ENCODE data around the gene SIGLEC9.
"Not testable (repeated sequence)": the region's sequence is repeated elsewhere in the genome, so short reads cannot be mapped to it uniquely, and the experiment has no call there.

The SIGLEC9 gene

GRCh38 chr19:51138549-51138979 lies 13.9 kb downstream of the SIGLEC9 start:
- Mint-ChIP-seq H3K27ac (no peak overlapping the region), H3K36me3 (ENCODE audit: low read depth) (no peaks in the 10 kb centered on the region), H3K27me3 (ENCODE audit: low read depth, poor library complexity) (peaks cover 25% of the 10 kb centered on the region), H3K4me1 (peaks cover 10% of the 10 kb centered on the region), H3K9me3 (peaks cover 21% of the 10 kb centered on the region), H3K4me3 (no peak overlapping the region)
- DNase-seq: no peak
- no peak for TF ChIP-seq CTCF (IDR thresholded peaks at IDR 0.05)

- peaks cover 25% of the 10 kb centered on the region for H3K27me3 Mint-ChIP-seq (ENCODE audit: low read depth, poor library complexity)
- peaks cover 17% of the 10 kb centered on the region for H3K9me3 Mint-ChIP-seq
- TF ChIP-seq CTCF (IDR thresholded peaks at IDR 0.05): no peak
- peaks cover 10% of the 10 kb centered on the region for H3K4me1 Mint-ChIP-seq
- DNase-seq: no peak
- no peak overlapping the region for H3K27ac Mint-ChIP-seq
- H3K4me3 Mint-ChIP-seq: no peak overlapping the region
- no peaks in the 10 kb centered on the region for H3K36me3 Mint-ChIP-seq (ENCODE audit: low read depth)
These were observed 14.8 kb downstream of the SIGLEC9 start for GRCh38 chr19:51139299-51140014.

GRCh38 chr19:51140441-51140840 lies 15.7 kb downstream of the SIGLEC9 start:
- peaks cover 7% of the 10 kb centered on the region for H3K9me3 Mint-ChIP-seq
- H3K27me3 Mint-ChIP-seq (ENCODE audit: low read depth, poor library complexity): peaks cover 25% of the 10 kb centered on the region
- no peak for DNase-seq
- no peak for TF ChIP-seq CTCF (IDR thresholded peaks at IDR 0.05)
- H3K27ac Mint-ChIP-seq: no peak overlapping the region
- H3K4me3 Mint-ChIP-seq: no peak overlapping the region
- H3K4me1 Mint-ChIP-seq: peaks cover 10% of the 10 kb centered on the region
- H3K36me3 Mint-ChIP-seq (ENCODE audit: low read depth): no peaks in the 10 kb centered on the region

- Mint-ChIP-seq H3K9me3 (no peaks in the 10 kb centered on the region), H3K27me3 (ENCODE audit: low read depth, poor library complexity) (peaks cover 25% of the 10 kb centered on the region), H3K27ac (no peak overlapping the region), H3K36me3 (ENCODE audit: low read depth) (no peaks in the 10 kb centered on the region), H3K4me1 (peaks cover 10% of the 10 kb centered on the region), H3K4me3 (no peak overlapping the region)
- no peak for TF ChIP-seq CTCF (IDR thresholded peaks at IDR 0.05)
- DNase-seq: no peak
These were observed 16.5 kb downstream of the SIGLEC9 start for GRCh38 chr19:51141181-51141580.

- Mint-ChIP-seq H3K27ac (no peak within 1 kb of the TSS), H3K36me3 (ENCODE audit: low read depth) (no peaks in the 10 kb centered on the region)
- TF ChIP-seq CTCF (IDR thresholded peaks at IDR 0.05): no peak
These were observed 17.4 kb downstream of the SIGLEC9 start, which contains the start of gene SIGLEC7 for GRCh38 chr19:51142119-51142518. Gene SIGLEC7, plus strand, starts transcription at chr19:51142301. Its CDS starts 69 bp downstream, at chr19:51142370.

DNA sequence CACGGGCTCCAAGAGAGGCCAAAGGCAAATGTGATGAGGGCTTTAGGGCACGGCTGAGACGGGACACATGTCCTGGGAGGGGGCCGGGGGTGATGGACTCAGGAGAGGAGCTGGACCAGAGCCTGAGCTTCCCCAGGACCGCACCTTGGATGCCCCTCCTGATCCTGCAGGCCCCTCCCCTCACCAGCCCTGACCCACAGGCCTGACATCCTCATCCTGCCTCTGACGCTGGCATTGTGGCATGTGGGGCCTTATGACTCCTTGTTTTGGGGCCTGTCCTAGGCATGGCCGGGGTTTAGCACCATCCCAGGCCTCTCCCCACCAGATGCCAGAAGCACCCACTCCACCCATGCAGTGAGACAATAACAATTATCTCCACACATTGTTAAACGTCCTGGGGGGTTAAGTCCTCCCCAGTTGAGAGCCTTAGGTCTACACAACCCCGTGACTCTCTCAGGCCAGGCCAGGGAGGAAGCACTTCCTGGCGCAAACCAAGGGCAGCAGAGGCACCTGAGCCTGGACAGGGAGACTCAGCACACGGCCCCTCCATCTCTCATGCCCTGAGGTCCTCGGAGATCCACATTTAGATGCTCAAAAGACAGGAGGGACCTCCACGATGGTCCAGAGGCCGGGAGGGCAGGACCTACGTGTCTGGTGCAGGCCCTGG lies 18.2 kb downstream of the SIGLEC9 start:
- peaks cover 31% of the 10 kb centered on the region for H3K27me3 Mint-ChIP-seq (ENCODE audit: low read depth, poor library complexity)
- not testable (repeated sequence) for H3K27ac Mint-ChIP-seq; DNase-seq; H3K4me3 Mint-ChIP-seq; H3K36me3 Mint-ChIP-seq (ENCODE audit: low read depth); H3K9me3 Mint-ChIP-seq; H3K4me1 Mint-ChIP-seq

More at GRCh38 chr19:51142119-51142518, 17.4 kb downstream of the SIGLEC9 start, which contains the start of gene SIGLEC7:
- Mint-ChIP-seq H3K4me3 (no peak within 1 kb of the TSS), H3K27me3 (ENCODE audit: low read depth, poor library complexity) (peaks cover 28% of the 10 kb centered on the region), H3K4me1 (peaks cover 10% of the 10 kb centered on the region), H3K9me3 (no peaks in the 10 kb centered on the region)
- DNase-seq: no peak
